GM18526 (cell line): Measurements from ENCODE around the gene REST.

Experiments used
- POLR2A ChIP-seq: IDR thresholded peaks from 3 replicates; pipeline ENCODE4 v1.6.1; 2011; ENCODE audit not compliant: insufficient read length; ENCODE audit errors: extremely low read depth

REST gene

GRCh38 chr4:56972389-56972788, 64.7 kb downstream of the REST start:
- no peak for TF ChIP-seq POLR2A

DNA sequence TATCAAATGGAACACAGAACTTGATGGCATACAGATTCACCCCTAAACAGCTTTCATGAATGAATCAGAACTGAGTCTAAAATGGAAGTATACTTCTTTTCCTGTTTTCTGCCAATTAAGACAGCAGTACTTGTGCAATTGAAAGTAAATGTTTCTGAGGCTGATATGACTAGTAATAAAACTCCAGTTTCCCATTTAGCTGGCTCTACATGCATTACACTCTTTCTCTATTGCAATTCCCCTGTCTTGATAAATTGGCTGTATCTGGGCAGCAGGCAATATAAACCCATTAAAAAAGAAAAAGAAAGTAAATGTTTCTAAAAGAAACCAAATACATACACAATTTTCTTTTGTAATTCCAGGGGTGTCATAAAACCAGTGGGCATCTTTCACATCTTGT, 65.1 kb downstream of the REST start:
- no peak for TF ChIP-seq POLR2A

DNA sequence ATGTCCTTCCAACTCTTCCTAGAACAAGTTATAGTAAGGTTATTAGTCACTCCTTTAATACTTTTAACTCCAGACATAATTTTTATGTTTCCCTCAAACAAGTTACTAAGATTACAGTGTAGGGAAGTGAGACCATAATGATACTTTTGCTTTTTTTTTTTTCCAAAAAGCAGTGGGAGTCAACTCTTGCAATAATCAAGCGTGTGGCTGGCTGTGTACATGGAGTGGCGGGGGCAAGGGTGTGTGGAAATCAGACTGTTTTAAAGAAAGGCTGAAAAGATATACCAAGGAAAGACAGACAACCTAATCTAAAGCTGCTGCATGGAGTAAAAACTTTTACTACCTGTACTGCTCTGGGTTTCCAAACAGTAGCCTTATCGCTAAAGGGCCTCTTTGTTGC, 65.6 kb downstream of the REST start:
- no peak for TF ChIP-seq POLR2A

GRCh38 chr4:56976283-56976836, 68.7 kb downstream of the REST start:
- no peak for TF ChIP-seq POLR2A

GRCh38 chr4:56976837-56977320, 69.2 kb downstream of the REST start:
- no peak for TF ChIP-seq POLR2A

DNA sequence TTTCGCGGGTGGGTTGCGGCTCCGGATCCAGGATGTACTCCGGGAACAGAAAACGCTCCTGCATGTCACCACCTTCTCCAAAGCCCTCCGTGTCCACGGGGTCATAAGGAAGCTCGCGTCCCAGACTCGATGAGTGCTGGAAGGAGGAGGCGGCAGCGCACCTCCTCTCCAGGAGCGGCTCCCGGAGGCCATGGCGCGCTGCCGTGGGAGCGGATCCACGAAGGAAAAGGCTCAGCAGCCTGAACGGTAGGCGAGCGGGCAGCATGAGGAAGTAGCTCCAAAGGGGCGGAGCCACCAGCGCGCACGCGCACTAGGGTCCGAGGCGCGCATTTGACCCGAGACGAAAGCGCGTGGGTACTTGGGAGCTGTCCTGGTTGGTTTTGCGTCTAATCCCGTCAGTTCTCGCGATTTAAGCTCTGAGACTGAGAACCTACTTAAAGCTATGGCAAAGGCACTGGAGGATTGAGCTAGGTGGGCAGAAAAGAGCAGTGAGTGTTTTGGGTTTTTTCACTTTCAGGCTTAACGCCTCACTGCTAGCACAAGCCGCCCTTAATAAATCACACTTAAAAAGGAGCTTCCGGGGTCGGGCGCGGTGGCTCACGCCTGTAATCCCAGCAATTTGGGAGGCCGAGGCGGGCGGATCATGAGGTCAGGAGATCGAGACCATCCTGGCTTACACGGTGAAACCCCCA, 69.8 kb downstream of the REST start, which contains the start of gene NOA1:
TSS of gene NOA1 (minus strand) at position 286 of the 692 bp plus-strand sequence. CDS start at position 265, 21 bp downstream.
- peak; percentile 87 for TF ChIP-seq POLR2A

GRCh38 chr4:56978750-56979303, 71.1 kb downstream of the REST start, which contains the start of gene POLR2B:
TSS of gene POLR2B (plus strand) at chr4:56978896. CDS start at chr4:56978986, 90 bp downstream.
- TF ChIP-seq POLR2A, result peak; percentile 78

GRCh38 chr4:56979421-56980072, 71.8 kb downstream of the REST start:
- no peak for TF ChIP-seq POLR2A

GRCh38 chr4:56981795-56982201, 74.1 kb downstream of the REST start:
- TF ChIP-seq POLR2A, result no peak

DNA sequence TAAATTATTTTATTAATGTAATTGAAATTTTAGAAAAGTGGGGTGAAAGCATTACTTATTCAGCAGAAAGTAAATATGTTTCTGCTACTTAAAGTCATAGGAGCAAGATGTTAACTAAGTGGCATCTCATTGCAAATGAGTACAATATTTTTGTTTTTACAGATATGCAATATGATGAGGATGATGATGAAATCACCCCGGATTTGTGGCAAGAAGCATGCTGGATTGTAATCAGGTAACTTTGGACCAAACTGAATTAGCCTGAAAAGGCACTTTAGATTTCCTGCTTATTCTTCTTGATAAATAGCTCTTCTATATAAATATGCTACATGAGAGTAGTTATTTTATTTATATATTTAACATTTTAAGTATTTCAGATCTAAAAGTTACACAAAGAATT, 78.5 kb downstream of the REST start:
- no peak for TF ChIP-seq POLR2A

DNA sequence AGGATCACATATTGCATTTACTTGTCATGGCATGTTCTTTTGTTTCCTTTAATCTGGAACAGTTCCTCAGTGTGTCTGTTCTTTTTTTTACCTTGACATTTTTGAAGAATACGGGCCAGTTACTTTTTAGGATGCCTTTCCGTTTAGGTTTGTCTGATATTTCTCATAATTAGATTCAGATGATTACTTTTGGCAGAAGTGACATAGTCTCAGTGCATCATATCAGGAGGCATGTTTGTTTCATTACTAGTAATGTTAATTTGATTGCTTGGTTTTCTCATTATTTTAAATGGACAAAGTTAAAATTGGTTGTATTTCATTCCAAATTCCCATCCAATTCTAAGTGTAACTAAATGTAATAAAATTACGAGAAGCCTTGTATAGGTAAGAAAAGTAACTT, 79.3 kb downstream of the REST start:
- TF ChIP-seq POLR2A, result no peak

- no peak for TF ChIP-seq POLR2A
Observed at GRCh38 chr4:56990109-56990905, 82.6 kb downstream of the REST start.

DNA sequence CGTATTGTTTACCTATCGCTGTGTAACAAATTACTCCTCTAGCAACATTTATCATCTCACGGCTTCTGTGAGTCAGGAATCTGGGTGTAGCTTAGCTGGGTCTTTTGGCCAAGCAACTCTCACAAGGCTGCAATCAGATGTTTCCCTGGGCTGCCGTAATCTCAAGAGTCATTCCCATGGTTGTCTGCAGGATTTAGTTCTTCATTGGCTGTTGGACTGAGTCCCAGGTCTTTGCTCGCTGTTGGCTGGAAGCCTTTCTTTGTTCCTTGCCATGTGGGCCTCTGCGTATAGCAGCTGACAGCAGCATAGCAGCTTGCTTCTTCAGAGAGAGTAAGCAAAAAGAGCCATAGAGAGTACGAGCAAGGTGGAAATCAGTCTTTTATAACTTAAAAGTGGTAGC, 87.8 kb downstream of the REST start:
- no peak for TF ChIP-seq POLR2A

DNA sequence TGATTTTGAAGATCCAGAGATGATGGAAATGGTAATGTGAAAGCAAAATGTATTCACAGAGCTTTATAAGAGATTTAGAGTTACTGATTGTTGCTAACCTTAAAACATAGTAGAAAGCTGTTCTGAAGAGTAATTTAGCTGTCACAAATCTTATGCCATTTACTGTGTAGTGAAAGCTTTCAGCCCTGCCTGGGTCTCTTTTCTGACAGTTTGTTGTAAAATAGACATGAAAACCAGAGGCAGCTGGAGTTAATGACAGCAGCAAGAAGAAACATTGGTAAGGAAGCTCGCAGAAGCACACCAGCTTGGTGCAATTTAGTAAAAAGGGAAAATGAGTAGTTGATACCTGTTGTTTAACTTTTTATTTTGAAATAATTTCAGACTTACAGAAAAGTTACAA, 92.1 kb downstream of the REST start:
- no peak for TF ChIP-seq POLR2A

DNA sequence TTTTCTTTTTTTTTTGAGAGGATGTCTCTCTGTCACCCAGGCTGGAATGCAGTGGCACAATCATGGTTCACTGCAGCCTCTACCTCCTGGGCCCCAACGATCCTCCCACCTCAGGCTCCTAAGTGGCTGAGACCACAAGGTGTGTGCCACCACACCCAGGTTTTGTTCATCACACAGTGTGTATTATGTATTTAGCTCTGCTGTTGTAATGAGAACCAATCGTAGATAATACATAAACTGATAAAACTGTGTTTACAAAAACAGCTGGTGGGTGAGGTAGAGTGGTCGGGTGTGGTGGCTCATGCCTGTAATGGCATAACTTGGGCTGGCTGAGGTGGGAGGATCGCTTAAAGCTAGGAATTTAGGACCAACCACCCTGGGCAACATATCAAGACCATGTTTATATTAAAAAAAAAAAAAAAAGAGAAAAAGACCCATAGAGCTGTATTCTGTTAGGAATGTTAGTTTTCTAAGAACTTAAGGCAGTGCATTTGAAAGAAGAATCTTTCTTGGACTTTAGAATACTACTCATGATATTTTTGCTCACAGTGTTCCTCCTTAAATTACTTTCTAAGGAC, 105.9 kb downstream of the REST start:
- TF ChIP-seq POLR2A, result no peak
